NK-92 (cell line): ENCODE measurements around the gene OVOL2.

Experiments used
- DNase-seq: peaks from one replicate; lab custom pipeline; 2025; ENCODE audit not compliant: unreplicated experiment; lab: John Stamatoyannopoulos, UW

OVOL2 gene

DNA sequence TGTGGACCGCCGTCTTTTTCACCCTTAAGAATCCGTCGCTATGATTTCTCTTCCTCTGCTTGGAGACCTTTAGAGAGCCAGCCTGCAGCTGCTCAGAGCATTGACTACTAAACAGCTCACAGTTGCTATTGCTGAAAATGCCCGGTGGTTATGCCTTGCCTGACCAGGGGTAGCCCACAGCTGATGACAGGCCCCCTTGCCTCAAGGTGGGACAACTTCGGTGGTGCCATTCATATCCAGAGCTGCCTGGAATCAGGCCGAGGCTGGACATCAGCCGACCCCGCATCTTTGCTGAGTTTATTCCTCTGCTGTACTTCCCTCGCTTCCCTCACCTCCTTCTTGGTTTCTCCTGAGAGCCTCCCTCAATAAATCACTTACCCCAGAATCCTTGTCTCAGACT, 39.6 kb downstream of the OVOL2 start:
- DNase-seq, result no peak

DNA sequence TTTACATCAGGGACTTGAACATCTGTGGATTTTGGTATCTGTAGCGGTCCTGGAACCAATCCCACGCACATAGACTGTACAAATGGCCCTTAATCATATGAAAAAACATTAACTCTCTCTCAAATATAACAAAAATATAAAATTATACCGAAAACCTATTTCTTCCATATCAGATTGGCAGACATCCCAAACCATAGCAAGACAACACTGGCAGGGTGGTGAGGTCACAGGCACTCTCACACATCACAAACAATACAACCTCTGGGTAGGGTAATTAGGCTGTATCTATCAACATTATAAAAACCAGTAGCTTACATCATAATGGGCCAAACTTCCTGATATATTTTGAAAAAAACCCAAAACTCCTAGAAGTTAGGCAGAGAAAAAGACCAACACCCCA, 40.9 kb downstream of the OVOL2 start:
- no peak for DNase-seq

DNA sequence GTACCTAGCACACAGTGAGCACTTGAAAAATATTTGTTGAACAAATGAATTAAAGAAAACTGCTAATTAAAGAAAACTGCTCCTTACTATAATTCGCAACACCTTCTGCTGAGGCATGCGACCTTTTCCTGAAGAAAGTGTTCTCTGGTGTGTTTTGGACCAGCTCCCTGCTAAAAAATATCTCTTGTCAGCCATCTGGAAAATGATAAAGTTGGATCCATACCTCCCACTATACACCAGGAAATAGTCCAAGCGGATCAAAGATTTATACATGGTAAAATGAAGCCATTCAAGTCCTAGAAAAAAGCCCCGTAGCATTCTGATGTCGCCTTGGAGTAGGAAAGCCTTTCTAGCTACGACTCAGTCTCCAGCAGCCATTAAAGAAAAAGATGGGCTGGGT, 43.3 kb downstream of the OVOL2 start:
- DNase-seq, result no peak

DNA sequence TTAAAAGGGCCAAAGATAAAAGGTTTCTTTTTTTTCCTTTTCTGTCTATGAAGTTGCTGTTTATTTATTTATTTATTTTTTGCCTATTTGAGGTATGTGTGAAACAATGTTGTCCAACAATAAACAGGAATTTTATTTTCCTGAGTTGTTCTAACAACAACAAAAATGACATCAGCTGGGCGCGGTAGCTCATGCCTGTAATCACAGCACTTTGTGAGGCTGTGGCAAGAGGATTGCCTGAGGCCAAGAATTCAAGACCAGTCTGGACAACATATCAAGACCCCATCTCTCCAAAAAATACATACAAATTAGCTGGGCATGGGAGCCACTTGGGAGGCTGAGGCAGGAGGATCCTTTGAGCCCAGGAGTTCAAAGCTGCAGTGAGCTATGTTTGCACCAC, 44.8 kb downstream of the OVOL2 start:
- DNase-seq, result no peak

DNA sequence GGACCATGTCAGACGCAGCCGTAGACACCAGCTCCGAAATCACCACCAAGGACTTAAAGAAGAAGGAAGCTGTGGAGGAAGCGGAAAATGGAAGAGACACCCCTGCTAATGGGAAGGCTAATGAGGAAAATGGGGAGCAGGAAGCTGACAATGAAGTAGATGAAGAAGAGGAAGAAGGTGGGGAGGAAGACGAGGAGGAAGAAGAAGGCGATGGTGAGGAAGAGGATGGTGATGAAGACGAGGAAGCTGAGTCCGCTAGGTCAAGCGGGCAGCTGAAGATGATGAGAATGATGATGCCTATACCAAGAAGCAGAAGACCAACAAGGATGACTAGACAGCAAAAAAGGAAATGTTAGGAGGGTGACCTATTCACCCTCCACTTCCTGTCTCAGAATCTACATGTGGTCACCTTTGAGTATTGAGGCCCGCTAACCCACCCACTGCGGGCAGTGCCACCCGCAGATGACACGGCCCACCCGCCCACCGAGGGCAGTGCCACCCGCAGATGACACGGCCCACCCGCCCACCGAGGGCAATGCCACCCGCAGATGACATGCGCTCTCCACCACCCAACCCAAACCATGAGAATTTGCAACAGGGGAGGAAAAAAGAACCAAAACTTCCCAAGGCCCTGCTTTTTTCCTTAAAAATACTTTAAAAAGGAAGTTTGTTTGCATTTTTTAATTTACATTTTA, 45.6 kb downstream of the OVOL2 start:
- no peak for DNase-seq

DNA sequence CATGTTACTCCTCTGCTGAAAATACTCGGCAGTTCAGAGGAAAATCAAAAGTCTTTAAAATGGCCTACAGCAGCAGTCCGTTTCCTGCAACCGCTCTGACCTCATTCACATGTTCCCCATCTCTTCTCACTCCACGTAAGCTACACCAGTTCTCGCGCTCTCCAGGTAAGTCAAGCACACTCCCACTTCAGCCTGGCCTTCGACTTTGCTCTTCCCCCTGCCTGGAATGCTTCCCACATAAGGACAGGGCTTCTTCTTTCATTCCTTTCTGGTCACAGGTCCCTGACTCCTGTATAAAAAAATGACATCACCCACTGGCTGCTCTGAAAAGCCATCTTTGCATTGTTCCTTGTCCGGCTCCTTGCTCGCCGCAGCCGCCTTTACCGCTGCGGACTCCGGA, 46.2 kb downstream of the OVOL2 start:
- DNase-seq, result no peak

DNA sequence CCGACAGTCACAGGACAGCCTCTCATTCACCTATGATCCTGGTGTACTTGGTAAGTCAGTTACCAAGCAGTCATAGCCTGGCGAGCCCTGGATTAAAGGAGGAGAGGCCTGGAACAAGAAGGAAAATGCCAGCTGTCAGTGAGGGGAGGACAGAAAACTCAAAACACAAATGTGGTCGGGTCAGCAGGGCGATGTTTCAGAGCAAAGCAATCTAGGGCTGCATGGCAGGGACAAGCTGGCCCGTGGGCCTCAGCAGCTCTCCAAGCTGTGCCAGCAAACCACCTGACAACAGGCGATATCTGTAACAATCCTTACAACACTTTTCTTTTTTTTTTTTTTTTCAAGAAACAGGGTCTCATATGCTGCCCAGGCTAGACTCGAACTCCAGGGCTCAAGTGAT, 48.6 kb downstream of the OVOL2 start:
- DNase-seq, result no peak

DNA sequence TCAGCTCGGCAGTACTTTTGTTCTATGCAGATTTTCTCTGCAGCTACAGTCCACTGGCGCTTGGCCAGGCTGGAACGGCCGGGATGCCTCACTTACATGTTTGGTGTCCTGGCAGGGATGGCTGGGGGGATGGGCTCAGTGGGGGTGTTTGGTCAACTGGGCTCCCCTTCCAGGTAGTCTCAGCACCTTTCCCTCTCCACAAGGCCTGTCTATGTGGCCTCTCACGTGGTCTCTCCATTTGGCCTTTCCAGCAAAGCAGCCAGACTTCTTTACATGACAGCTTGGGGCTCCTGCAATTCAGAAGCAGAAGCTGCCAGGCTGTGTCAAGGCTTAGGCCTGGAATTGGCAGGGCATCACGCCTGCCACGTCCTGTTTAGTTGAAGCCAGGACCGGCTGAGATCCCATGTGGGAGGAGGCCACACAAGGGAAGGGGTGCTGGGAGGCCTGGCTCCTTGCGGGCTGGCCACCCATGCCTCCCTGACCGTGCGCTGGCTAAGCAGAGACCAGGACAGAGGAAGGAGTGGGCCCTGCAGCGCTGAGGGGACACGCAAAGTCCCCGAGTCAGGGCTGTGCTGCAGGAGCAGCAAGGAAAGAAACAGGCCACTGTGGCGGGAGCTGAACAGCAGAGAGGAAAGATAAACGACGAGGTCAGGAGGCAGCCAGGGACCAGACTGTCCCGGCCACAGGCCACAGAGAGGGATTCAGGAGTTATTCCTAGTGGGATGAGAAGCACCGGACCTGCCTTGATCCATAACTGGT, 50.0 kb downstream of the OVOL2 start:
- DNase-seq, result no peak

DNA sequence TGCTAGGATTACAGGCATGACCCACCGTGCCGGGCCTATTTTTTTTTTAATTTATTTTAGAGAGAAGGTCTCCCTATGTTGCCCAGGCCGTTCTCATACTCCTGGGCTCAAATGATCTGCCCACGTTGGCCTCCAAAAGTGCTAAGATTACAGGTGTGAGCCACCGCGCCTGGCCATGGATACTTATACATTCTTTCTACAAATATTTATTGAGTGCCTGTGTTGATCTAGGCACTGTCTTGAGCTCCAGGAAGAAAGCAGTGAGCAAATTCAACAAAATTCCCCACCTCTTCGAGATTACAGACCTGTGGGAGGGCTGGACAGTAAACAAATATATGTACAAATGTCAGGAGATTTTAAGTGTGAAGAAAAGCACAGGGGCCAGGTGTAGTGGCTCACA, 51.0 kb downstream of the OVOL2 start:
- no peak for DNase-seq

DNA sequence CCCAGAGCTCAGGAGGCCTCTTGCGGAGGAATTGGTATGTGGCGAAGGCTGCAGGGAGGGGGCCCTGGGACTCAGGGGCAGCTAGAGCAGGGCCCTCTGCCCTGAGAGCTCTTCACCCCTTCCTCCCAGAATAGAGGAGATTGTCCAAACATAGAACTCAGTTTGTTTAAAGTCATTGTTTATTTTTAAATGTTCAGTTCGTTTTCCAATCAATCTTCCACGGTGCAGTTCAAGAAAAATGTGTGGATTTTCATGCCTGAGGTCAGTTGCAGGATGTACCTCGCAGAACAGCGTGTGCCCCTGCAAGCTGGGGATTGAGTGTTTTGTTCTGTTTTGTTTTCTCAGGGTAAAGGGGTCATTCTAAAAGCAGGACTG, 51.7 kb downstream of the OVOL2 start:
- no peak for DNase-seq

DNA sequence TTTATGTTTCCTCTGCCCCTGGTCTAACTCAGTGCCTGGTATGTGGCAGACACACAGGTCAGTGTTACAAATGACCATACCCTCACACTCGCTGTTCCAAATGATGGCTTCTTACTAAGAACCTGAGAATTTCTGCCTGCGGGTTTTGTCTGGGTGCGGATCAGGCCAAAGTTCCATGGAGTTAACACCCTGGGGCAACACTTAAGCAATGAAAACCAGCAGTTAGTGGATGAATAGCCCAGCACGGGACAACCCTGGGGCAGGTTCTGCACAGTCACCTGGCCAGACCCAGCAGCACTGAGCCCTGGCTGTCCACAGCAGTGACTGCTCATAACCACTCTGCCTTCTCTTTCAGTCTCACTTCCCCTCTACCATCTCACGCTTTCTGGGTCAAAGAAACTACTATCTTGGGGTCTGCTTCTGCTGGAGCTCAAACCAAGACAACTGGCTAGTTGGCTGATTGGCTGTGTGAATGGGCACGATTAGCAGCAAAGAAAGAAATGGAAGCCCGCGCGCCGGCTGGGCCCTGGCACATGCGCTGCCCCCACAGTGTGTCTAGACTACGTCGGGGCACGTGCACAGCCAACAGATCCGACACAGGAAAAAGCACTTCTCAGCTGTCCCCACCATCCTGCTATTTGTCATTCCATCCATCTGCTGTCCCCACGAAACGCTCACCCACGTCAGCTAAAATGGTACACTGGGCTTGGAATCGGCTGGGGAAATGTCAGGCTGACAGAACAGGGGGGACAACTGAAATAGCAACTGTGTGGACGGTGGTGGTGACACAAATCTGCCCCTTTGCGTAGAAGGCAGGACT, 52.3 kb downstream of the OVOL2 start:
- DNase-seq, result no peak

DNA sequence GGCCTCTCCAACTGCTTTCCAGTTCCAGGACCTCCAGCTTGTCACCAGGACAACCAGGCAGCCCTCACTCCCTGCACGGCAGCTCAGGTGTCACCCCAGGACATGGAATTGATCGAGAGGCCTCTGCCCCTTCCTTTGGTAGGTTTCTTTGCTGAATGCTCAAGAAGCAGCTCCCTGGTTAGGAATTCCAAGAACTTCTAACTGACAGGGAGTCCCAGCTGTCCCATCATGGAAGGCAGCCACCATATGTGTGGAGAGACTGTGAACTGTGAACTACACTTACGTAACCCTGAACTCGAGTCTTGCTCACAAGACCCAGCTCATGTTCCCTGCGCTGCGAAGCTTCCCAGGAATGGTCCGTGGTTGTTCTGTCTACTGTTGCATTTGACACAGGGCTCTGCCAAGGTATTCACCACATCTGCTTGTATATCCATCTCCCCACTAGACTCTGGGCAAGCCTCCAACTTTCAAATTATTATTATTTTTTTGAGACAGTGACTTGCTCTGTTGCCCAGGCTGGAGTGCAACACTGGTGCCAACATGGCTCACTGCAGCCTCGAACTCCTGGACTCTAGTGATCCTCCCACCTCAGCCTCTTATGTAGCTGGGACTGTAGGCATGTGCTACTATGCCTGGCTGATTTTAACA, 53.2 kb downstream of the OVOL2 start:
- DNase-seq, result no peak

DNA sequence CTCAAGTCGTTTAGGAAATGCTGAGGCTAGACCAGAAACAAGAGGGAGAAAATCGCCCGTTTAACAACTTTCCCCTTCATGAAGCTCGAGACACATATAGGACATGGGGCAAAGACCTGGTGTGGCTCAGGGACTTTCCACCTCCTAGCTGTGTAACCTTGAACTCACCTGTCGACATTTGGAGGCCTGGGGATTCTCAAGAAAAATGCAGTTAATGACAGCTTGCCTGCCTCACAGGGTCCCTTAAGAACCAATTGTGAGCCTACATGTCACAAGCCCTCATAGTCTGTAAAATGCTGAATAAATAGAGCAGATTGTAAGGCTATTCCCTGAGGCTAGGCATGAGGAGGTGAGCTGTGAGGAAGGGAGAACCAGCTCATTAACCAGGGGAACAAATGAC, 53.8 kb downstream of the OVOL2 start:
- DNase-seq, result no peak

DNA sequence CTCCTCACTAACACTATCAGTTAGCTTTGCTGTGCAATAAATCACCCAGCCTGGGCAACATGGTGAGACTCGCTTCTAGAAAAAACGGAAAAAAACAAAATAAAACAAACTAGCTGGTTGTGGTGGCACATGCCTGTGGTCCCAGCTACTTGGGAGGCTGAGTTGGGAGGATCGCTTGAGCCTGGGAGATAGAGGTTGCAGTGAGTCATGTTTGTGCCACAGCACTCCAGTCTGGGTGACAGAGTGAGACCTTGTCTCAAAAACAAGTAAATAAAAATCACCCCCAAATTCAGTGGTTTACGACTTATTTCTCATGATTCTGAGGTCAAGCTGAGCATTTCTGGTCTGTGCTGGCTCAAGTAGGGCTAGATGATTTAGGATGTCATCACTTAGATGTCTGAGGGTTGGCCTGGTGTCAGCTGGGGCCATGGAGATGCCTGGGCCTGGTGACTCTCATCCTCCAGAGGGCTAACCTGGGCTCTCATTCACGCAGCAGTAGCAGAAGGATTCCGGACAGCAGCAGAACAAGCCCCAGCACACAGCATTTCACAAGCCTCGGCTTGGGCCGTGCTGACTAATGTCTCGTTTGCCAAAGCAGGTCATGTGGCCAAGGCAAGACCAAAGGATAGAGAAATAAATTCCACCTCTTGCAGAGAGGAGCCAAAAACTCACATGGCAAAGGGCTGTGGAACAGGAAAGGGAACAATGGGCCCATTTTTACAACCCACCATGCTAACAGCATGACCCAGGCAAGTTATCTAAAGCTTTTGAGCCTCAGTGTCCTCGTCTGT, 56.4 kb downstream of the OVOL2 start:
- no peak for DNase-seq

DNA sequence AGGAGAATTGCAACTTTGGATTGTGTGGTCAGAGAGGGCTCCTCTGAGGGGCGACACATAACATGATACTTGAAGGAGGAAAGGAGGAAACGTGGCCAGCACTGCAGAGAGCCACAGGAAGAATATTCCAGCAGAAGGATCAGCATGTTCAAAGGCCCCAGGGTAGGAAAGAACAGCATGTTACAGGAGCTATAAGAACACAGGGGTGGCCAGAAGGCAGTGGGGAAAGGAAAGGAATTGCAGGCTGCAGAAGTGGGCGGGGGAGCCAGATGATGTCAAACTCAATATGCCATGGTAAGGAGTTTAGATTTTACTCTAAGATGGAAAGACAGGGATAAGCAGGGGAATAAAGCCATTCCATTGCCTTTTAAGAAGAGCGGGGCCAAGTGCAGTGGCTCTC, 58.1 kb downstream of the OVOL2 start:
- no peak for DNase-seq

DNA sequence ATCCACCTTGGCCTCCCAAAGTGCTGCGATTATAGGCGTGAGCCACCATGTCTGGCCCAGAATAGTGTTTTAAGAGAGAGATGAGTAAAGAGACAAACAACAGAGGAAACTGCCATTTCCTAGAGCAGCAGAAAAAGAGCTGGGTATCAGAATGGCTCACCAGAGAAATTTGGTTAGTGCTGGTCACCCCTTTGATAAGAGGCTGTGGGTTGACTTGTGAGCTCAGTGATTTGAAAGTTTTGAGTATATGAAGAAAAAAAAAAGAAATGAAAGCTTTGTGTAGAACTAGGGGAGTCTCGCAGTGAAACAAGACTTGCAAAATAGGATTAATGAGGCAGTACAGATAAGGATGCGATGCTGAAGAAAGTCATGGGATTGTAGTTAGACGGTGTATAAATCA, 59.3 kb downstream of the OVOL2 start:
- no peak for DNase-seq

DNA sequence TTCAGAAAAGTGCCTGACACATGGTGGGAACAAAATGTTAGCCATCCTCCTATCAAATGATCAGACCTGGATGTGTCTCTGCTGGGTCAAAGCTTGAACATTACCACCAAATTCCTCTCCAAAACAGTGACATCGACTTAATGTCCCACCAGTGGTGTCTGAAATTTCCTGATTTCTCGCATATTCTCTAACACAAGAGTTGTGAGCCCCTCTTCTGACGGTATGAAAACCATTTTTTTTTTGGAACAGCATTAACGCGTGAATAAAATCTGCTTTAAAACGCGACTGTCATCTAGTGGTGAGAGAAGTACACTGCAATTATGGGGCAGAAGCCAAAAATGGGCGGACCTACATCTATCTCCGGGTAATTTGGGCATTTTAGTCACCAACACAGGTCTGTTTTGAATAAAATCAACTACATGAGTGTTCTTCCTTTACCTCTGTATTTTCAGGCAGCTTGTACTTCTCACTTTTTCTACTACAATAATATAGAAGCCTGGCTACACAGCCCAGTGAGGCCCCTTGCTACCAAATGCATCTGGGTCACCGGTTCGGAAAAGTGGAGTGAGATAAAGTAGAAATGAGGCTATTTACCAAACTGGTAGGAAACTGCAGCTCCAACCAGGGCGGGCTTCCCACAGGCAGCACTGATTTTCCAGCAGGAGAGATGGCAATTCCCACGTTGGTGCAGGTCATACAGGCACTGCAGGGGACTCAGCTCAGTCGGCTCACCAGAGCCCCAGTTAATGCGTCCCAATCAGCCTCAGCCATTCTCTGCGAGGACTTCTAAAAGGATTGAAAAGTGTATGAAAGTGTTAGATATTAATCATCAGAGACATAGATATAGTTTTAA, 61.5 kb downstream of the OVOL2 start:
- no peak for DNase-seq

DNA sequence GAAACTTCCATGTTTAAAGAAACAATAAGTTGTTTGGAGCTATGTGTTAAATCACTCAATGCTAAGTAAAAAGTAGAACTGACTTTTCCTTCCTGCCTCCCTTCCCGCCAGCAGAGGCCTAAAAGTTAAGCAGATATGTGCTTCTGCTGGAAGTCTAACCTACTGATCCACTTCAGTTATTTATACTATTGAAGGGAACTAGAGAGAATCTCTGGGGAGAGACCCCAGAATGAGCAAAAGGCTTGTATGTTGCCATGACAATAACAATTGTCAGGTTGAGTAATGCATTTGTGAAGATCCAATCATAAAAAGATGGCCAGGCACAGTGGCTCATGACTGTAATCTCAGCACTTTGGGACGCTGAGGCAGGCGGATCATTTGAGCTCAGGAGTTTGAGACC, 64.2 kb downstream of the OVOL2 start:
- DNase-seq, result no peak

DNA sequence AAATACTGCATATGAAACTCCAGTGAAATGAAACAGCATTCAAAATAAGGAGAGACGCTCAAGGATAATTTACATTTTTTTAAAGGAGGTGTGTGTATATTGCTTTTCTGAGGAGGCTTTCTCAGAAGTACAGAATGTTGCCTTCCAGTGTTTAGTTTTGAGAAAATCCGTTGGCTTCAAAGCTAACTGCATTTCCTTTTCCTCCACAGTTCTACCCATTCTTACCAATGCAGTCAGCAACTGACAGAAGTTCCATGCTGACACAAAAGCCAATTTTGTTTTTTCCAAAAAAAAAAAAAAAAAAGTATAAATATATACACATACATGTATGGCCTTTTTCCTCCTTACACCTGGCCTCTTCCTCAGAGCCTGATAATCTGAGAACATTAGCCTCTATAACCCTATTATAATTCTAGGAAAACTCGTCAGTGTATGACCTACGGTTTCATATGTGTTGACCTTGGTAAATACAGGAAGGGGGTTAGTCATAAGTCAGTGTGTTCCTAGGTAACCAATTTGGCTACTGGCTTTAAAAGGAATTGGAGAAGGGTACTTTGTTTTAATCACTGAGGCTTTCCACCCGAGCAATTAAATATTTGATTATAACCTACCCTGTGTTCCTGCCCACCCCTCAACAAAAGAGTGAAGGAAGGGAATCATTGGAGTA, 64.7 kb downstream of the OVOL2 start:
- DNase-seq, result no peak
